NCI-H1048 (cell line): ENCODE results near the gene LRRC8D.
"Not testable (repeated sequence)": the region's sequence is repeated elsewhere in the genome, so short reads cannot be mapped to it uniquely, and the experiment has no call there.

Experiments used
- DNase-seq: peaks from one replicate; lab custom pipeline; 2025; lab: John Stamatoyannopoulos, UW

Gene LRRC8D

DNA sequence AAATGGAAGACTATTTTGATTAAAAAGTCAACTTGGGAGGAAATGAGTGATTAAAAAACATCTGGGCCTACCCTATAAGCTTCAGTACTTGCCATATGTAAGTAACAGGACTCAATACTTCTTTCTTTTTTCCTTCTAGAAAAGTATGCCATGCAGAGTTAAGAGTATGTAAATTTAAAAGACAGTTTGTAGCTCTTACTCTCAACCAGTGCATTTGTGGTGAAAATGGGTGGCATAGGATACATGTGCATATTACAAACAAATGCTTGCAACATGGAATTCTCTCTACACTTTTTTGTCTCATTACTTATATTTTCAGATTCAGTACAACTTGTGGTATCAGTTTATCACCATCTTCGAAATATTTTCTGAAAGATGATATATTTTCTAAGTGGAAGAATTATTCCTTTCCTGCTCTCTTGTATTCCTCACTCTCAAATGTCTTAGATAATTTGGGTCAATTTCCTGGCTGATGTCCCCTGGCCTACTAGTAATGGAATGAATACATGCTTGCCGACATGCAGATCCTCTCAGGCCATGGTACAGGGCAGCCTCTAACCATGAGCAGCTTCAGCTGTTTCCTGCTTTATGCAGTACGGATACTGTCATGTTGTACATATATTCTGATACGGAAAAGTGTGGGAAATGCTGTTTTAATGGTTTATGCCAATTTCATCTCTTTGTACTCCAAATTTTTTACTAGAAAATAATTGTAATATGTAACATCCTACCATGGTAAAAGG, 92.7 kb downstream of the LRRC8D start:
- no peak for DNase-seq

DNA sequence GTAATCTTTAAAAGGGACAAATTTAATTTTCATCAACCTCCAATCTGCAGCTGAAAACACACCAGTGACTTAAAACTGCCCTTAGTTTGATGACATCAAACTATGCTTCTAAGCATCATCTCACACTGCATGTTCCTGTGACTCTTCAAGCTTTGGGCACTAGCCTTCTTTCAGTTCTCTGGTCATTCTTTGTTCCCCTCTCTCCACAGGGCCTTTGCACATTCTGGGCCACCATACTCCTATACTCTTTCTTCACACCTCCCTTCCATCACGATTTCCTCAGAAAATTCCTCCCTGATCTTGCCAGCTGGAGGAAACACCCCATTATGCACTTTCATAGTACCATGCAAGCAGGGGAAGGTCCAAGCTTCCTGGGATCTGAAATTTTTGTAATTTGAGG, 96.5 kb downstream of the LRRC8D start:
- DNase-seq = no peak

DNA sequence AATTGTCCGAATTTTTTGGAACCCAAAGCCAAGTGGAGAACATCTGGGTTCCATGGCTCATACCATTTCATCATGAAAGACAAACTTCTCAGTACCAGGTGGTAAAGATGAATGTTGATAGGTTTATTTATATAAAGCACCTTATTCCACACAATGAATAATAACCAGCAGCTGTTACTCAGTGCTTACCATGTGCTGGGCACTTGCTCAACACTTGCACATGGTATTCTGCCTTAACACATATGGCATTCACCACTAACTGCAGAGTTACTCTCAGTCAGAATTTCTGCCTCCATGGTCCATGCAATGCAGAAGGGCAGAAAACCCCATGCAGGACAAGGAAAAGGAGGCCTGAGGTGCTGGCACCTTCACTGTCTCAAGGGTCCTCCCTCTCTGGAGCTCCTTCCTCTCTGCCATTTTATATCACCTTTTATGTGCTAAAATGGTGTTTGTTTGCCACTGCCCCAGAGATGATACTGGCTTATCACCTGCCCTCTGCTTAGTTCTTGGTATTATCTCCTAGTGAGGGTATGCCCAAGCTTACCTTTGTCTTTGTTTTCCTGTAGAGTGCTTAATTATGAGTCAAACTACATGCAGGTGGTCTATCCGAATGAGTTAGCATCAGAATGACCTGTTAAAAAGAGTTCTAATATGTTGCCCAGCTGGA, 97.4 kb downstream of the LRRC8D start:
- no peak for DNase-seq

DNA sequence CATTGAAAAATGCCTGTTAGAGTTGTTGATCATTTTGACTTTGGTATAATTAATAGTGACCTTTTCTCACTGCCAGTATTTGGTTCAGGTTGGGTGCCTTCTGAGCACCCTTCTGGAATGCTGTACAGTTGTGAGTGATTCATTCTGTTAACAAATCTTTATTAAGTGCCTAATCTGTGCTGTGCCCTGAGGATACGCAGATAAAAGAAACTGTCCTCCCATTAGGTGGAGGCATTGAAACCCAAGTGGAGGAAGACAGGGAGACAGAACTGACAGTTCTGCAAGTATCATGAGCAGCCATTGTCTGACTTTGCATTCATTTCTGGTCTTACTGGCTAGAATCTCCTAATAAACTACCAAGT, 97.9 kb downstream of the LRRC8D start:
- no peak for DNase-seq

DNA sequence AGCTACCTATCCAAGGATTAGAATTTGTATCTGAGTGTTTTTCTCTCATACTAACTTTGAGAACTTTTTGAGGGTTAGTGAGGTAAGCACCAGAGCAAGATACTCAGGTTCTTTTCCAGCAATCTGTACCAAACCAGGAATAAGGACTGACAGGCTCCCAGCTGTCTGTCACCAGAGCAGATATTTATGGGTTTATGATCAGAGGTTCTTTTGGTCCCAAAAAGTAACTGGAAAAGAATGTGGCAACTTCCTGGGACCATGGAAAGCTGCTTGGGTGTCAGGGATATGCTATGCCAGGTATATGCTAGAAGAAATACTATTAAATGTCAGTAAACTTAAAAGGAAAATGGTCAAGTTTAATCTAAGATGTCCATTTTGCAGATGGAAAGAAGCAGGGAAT, 98.3 kb downstream of the LRRC8D start:
- DNase-seq = no peak

DNA sequence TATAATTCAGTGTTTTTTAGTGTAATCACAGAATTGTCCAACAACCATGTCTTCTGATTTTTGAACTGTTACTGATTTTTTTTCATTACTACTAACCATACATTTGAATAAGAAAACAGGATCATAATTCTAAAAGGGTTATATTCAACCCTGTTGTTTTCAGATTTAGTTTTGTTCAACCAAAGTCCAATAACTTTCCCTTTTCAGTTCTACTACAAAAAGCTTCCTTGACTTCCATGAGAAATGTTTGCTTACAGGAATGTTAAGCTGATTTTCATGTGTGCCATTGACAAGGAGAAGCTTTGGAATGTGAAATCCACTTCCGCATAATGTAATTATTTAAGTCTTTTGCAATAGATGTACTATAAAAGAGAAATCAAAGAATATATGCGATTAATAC, 102.1 kb downstream of the LRRC8D start:
- no peak for DNase-seq

DNA sequence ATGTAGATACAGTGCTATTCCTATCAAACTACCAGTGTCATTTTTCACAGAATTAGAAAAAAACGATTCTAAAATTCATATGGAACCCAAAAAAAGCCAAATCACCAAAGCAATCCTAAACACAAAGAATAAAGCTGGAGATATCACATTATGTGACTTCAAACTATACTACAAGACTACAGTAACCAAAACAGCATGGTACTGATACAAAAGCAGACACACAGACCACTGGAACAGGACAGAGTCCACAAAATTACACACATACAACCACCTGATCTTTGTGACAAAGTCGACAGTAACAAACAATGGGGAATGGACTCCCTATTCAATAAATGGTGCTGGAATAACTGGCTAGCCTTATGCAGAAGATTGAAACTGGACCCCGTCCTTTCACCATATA, 102.7 kb downstream of the LRRC8D start:
- DNase-seq = no peak

DNA sequence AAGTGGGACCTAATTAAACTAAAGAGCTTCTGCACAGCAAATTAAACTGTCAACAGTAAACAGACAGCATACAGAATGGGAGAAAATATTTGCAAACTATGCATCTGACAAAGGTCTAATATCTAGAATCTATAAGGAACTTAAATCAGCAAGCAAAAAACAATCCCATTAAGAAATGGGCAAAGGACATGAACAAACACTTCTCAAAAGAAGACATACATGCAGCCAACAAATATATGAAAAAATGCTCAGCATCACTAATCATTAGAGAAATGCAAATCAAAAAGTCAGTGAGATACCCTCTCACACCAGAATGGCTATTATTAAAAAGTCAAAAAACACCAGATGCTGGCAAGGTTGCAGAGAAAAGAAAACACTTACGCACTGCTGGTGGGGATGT, 103.2 kb downstream of the LRRC8D start:
- DNase-seq = not testable (repeated sequence)

DNA sequence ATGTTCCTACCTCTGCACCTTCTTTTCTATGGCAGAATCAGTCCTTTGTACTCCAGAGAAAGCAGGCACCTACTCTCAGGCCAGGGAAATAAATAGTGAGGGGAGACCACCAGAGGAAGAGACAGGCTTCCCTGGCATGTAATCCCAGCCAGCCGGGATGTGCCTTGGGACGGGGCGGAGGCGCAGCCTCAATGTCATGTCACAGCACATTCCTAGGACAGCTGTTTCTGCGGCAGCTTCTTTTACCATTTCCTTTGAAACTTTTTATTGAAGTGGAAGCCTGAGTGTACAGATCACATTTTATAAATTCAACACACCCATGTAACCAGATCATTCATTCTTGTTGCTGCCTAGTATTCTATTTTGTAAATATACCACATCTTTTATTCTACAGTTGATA, 106.2 kb downstream of the LRRC8D start:
- no peak for DNase-seq

DNA sequence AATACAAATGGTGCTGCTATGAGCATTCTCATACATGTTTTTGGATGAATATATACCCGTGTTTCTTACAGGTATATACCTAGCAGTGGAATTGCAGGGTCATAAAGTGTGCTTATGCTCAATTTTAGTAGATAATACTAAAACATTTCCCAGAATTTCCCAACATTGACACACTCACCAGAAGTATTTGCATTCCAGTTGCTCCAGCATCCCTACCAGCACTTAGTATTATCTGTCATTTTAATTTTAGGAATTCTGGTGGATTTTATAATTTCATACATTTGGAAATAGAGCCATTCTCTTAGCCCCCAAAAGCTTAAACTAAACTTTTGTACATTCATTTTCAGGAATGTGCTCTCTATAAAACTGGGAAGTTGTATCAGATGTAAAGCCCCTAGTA, 106.6 kb downstream of the LRRC8D start:
- DNase-seq = no peak

DNA sequence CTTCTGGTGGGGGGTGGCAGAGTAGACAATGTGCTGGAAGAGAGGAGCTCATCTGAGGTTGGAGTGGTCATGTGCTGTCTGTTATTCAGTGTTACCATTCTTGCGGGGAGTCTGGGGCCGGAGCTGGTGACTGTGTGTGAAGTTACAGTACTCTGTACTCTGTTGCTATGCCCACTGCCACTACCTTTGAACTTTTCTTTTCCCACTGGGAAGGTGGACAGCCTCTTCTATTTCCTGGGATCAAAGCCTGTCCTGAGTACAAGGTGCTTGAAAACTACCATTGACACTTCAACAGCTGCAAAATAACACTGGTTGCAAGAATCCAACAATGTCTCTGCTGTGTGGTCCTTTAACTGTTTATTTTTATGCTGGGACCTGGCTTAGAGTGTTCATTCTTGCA, 107.7 kb downstream of the LRRC8D start:
- DNase-seq = no peak

DNA sequence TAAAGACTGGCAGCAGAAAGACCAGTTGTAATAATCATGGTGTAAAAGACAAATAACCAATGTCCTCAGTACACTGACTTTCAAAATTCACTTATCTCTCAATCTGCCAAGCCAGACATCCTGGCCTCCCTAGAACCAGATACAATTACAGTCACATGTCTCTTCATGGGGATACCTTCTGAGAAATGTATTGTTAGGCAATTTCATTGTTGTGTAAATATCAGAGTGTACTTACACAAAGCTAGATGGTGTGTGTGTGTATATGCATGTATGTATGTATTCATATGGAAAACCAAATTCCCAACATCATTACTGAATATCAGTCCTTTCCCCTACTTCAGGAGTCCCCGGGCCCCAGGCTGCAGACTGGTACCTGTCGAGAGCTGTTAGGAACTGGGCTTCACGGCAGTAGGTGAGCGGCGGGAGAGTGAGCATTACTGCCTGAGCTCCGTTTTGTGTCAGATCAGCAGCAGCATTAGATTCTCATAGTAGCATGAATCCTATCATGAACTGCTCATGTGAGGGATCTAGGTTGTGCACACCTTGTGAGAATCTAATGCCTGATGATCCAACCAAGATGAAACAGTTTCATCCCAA, 108.7 kb downstream of the LRRC8D start:
- no peak for DNase-seq

DNA sequence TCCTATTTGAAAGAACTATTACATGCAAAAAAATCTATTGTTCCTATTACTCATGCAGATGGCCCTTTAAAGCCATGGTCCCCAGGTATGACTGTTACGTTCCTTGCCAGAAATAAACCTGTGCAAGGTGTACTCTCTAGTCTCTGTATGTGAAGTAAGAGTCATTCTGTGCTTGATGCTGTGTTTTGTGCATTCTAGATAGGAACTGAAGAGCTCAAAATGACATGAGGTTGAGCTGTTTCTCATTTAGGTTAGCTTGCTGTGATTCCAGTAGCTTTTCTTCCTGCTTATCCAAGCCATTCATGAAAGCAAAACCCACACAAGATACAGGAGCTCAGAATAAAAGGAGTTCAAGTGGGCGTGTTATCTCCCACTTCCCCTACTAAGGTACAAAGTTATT, 109.7 kb downstream of the LRRC8D start:
- DNase-seq = no peak

DNA sequence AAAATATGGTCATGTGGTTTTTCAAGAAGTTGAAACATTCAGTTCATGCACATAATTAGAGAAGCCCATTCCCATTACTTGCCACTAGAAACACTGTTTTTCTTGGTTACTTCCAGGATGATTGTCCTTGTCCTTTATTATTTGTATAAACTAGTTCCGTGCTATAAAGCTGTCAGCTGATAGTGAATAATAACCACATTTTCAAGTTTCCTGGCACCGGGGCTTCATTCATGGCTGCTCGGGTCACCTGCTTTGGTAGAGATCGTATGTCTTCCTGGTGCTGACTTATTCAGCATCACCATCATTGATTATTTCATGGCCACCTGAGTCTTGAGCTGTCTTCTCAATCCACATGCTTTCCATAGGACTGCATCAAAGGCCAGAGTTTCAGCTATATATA, 111.1 kb downstream of the LRRC8D start:
- DNase-seq = no peak

DNA sequence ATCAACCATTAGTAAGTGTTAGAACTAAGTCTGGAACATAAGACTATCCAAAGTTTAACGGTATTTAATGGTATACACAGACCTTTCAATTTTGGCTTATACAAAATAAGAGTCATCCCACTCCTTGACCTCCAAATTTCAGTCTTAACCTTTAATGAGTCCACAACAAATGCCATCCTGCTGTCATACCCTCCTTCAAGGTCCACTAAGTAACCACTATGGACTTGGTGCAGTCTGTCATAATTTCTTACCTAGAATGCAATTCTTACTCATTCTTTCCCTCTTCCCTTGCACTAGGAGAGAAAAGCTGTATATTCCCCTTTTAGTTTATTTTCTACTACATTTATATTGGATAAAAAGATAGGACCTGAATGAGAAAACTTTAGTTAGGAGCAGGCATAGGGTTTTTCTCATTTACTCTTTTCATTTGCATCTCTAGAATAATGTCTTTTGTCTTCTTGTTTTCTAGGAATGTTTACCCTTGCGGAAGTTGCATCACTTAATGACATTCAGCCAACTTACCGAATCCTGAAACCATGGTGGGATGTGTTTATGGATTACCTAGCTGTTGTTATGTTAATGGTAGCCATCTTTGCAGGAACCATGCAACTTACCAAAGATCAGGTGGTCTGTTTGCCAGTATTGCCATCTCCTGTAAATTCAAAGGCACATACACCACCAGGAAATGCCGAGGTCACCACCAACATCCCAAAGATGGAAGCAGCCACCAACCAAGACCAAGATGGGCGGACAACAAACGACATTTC, 111.9 kb downstream of the LRRC8D start:
- no peak for DNase-seq

DNA sequence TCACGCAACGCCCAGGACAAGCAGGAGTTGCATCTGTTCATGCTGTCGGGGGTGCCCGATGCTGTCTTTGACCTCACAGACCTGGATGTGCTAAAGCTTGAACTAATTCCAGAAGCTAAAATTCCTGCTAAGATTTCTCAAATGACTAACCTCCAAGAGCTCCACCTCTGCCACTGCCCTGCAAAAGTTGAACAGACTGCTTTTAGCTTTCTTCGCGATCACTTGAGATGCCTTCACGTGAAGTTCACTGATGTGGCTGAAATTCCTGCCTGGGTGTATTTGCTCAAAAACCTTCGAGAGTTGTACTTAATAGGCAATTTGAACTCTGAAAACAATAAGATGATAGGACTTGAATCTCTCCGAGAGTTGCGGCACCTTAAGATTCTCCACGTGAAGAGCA, 113.6 kb downstream of the LRRC8D start:
- no peak for DNase-seq

DNA sequence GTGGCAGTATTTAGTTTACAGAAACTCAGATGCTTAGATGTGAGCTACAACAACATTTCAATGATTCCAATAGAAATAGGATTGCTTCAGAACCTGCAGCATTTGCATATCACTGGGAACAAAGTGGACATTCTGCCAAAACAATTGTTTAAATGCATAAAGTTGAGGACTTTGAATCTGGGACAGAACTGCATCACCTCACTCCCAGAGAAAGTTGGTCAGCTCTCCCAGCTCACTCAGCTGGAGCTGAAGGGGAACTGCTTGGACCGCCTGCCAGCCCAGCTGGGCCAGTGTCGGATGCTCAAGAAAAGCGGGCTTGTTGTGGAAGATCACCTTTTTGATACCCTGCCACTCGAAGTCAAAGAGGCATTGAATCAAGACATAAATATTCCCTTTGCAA, 114.4 kb downstream of the LRRC8D start:
- DNase-seq = no peak

DNA sequence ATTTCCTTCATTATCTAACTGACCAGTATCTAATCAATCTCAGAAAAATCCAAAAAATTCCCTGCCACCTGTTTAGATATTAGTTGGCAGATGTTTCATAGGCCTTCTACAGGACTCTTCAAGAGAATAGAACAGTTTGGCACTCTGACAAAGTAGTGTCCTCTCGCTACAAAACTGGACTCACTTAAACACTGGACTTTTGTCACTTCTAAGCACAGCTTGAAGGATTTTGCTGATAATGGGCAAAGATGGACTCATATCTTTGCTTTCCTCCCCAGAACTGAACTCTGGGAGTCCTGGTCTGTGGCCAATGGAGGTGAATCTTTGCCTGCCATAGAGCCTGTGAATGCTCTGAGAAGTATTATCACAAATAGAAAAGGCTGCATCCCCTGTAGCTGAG, 115.9 kb downstream of the LRRC8D start:
- DNase-seq = no peak

DNA sequence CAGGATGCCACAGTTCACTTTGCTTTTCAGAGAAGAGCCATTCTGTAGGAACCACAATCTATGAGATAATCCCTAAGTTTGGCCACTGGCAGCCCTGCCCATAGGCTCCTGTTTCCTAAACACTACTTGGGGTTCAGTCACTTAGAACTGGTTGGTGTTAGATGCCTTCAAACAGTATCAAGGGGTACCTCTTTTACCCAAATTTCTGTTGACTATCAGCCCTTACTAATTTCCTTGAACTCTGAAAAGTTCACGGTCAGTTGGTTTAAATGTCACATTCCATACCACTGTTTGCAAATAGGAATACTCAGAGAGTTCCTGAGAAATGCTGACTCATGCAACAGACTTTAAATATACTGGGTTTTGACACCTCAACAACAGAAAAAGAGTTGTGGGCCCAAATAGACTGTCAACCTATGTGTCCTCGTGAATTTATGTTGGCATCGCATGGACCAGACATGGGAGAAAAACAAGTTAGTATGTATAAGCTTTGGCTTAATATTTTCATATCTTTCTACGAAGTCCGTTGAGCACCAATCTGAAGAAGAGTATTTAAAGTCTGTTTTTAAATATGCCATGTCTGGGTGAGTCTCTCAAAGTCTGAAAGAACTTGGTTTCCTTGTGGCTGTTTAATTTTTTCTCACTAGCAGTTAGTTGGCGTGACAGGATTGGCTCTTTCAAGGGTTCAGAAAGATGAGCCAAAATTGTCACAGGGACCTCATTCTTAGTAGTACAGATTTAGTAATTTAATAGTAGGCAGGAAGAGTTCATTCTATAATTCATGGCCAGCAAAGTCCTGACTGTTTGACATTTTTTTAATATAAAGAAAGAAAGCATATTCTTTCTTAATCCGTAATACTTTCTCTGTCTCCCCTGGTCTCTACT, 117.6 kb downstream of the LRRC8D start:
- DNase-seq = no peak

DNA sequence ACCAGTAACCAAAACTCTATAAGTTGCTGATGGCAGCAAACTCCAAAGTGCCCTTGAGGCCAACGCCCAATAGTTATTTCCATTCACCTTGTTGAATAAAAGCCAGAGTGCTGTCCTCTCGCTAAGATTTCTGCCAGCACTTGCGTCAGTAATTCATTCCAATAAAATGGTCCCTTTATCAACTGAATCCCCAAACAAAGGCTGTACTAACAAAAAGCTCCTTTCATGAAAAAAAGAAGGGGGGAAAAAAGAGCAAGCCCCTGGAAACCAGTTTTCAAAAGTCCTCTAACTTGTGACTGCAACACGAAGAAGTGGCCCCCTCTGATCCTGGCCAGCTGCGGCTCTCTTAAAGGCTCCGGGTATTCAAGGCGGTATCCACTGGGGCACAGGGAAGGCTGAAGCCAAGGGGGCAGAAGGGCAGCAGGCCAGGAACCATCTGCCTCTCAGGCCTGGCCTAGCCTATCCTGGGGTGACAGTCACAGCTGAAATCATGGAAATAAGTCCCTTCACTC, 118.3 kb downstream of the LRRC8D start:
- no peak for DNase-seq

DNA sequence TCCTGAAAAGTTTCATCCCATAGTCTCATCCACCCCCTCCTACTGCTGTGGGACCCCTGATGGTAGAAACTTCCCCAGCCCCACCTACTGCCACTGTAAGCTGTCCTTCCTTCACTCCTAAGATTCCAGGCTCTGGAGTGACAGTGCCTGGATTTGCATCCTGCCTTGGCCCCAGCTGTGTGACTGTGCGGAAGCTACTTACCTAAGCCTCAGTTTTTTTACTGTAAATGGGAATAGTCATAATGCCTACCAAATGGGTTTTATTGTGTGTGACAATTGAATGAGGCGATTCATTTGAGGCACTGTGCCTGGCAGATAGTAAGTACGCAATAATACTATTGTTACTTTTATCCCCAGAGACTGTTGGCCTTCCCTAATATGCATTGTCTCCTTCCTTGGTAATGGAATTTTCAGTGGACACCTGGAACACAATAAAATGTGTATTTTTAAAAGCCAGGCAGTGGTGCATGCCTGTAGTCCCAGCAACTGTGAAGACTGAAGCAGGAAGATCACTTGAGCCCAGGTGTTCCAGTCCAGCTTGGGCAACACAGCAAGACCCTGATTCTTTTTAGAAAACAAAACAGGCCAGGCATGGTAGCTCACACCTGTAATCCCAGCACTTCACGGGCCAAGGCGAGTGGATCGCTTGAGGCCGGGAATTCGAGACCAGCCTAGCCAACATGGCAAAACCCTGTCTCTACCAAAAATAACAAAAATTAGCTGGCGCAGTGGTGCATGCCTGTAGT, 119.0 kb downstream of the LRRC8D start:
- no peak for DNase-seq
